Measurements from ENCODE around the gene RABEP1.
"Not testable (repeated sequence)": the region's sequence is repeated elsewhere in the genome, so short reads cannot be mapped to it uniquely, and the experiment has no call there.

RABEP1 gene

GRCh38 chr17:5281814-5282641, at the start of gene RABEP1:
Gene RABEP1, plus strand, starts transcription at chr17:5282284. Its CDS starts 203 bp downstream, at chr17:5282487.
- FAIRE-seq = no peak

GRCh38 chr17:5233492-5233891, 48.6 kb upstream of the RABEP1 start:
- not testable (repeated sequence) for FAIRE-seq

- no peak for FAIRE-seq
These were observed 47.2 kb upstream of the RABEP1 start, which contains the start of gene SCIMP for GRCh38 chr17:5234645-5235576. Gene SCIMP, minus strand, starts transcription at chr17:5234860. Its CDS starts 105 bp downstream, at chr17:5234755.

- FAIRE-seq = no peak
These were observed 45.0 kb upstream of the RABEP1 start for GRCh38 chr17:5236938-5237540.

- FAIRE-seq = no peak
These were observed 44.5 kb upstream of the RABEP1 start for GRCh38 chr17:5237541-5238016.

GRCh38 chr17:5238333-5238732, 43.8 kb upstream of the RABEP1 start:
- FAIRE-seq = no peak

- not testable (repeated sequence) for FAIRE-seq
These were observed 42.3 kb upstream of the RABEP1 start for GRCh38 chr17:5239769-5240168.

GRCh38 chr17:5241861-5242671, 40.0 kb upstream of the RABEP1 start:
- no peak for FAIRE-seq

GRCh38 chr17:5247621-5248020, 34.5 kb upstream of the RABEP1 start:
- no peak for FAIRE-seq

GRCh38 chr17:5248821-5249479, 33.1 kb upstream of the RABEP1 start:
- no peak for FAIRE-seq

- peak; percentile 60 for FAIRE-seq
These were observed 32.5 kb upstream of the RABEP1 start for GRCh38 chr17:5249615-5250014.

GRCh38 chr17:5254414-5254813, 27.7 kb upstream of the RABEP1 start:
- no peak for FAIRE-seq

- no peak for FAIRE-seq
These were observed 27.1 kb upstream of the RABEP1 start for GRCh38 chr17:5254903-5255521.

GRCh38 chr17:5257124-5257523, 25.0 kb upstream of the RABEP1 start:
- FAIRE-seq = no peak

GRCh38 chr17:5260542-5260941, 21.5 kb upstream of the RABEP1 start:
- FAIRE-seq = no peak

- no peak for FAIRE-seq
These were observed 19.6 kb upstream of the RABEP1 start for GRCh38 chr17:5262416-5262991.

GRCh38 chr17:5263441-5263840, 18.6 kb upstream of the RABEP1 start:
- no peak for FAIRE-seq

GRCh38 chr17:5264893-5265292, 17.2 kb upstream of the RABEP1 start:
- FAIRE-seq = no peak

GRCh38 chr17:5269241-5269960, 12.7 kb upstream of the RABEP1 start:
- no peak for FAIRE-seq

- FAIRE-seq = no peak
These were observed 9.8 kb upstream of the RABEP1 start for GRCh38 chr17:5272322-5272721.

Measured in TTC549 (cell line).